ENCODE results near the gene RDH13.
"Not testable (repeated sequence)": the region's sequence is repeated elsewhere in the genome, so short reads cannot be mapped to it uniquely, and the experiment has no call there.

GRCh38 chr19:55008781-55009180, 54.2 kb downstream of the RDH13 start:
- TF ChIP-seq, protein P1, sequence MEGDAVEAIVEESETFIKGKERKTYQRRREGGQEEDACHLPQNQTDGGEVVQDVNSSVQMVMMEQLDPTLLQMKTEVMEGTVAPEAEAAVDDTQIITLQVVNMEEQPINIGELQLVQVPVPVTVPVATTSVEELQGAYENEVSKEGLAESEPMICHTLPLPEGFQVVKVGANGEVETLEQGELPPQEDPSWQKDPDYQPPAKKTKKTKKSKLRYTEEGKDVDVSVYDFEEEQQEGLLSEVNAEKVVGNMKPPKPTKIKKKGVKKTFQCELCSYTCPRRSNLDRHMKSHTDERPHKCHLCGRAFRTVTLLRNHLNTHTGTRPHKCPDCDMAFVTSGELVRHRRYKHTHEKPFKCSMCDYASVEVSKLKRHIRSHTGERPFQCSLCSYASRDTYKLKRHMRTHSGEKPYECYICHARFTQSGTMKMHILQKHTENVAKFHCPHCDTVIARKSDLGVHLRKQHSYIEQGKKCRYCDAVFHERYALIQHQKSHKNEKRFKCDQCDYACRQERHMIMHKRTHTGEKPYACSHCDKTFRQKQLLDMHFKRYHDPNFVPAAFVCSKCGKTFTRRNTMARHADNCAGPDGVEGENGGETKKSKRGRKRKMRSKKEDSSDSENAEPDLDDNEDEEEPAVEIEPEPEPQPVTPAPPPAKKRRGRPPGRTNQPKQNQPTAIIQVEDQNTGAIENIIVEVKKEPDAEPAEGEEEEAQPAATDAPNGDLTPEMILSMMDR (IDR thresholded peaks at IDR 0.05) = not testable (repeated sequence)
- not testable (repeated sequence) for TF ChIP-seq POLR2A (IDR thresholded peaks at IDR 0.05; ENCODE audit: low read depth); POLR2AphosphoS5 (IDR thresholded peaks at IDR 0.05); EP300 (IDR thresholded peaks at IDR 0.05)
